Measurements from ENCODE around the gene SERP2.

SERP2 gene

DNA sequence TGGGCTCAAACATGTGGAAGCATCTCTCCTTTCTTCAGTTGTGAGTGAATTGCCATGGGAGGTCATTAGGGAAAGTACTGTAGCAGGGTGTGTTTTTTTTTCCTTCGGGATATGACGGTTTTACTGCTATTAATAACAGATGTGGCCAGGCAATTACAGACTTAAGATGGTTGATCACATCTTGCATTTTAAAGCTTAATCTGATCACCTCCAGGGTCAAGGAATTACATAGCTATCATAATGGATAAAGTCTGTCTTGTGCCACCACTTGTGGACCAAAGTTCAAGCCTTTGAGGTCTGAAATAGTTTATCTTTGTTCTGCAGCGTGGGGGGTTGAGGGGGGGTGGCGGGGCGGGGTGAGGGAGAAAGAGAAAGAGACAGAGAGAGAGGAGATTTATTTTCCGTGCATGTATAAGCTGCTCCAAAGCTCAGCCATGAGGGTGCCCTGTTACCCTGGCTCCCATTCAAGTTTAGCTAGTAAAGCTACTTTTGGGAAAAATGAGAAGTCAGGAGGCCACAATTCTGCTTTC, 5.5 kb upstream of the SERP2 start:
- CTCF ChIA-PET: interaction anchor here (0.8 kb wide), 1 partner anchor 177 kb away, joined by 3 read pairs; no protein-coding TSS in a partner anchor
- POLR2A ChIA-PET: interaction anchor here (0.7 to 2.0 kb wide), 3 partner anchors 11 to 68 kb away, joined by 3 to 6 read pairs (median 3); no protein-coding TSS in a partner anchor
- DNase-seq (ENCODE audit: extremely low spot score): no peak
- no peak for TF ChIP-seq SUZ12 (IDR thresholded peaks at IDR 0.05)
- TF ChIP-seq LEF1 (IDR thresholded peaks at IDR 0.05; ENCODE audit: borderline replicate concordance): no peak
- no peak for TF ChIP-seq FOXM1 (IDR thresholded peaks at IDR 0.05; ENCODE audit: borderline replicate concordance)
- no peak for TF ChIP-seq NFRKB (IDR thresholded peaks at IDR 0.05)
- TF ChIP-seq ELF4 (IDR thresholded peaks at IDR 0.05): no peak
- no peak for TF ChIP-seq TARDBP (IDR thresholded peaks at IDR 0.05)
- TF ChIP-seq, protein P1, sequence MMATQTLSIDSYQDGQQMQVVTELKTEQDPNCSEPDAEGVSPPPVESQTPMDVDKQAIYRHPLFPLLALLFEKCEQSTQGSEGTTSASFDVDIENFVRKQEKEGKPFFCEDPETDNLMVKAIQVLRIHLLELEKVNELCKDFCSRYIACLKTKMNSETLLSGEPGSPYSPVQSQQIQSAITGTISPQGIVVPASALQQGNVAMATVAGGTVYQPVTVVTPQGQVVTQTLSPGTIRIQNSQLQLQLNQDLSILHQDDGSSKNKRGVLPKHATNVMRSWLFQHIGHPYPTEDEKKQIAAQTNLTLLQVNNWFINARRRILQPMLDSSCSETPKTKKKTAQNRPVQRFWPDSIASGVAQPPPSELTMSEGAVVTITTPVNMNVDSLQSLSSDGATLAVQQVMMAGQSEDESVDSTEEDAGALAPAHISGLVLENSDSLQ (IDR thresholded peaks at IDR 0.05): no peak
- TF ChIP-seq FOXK2 (IDR thresholded peaks at IDR 0.05): no peak
- TF ChIP-seq BHLHE40 (IDR thresholded peaks at IDR 0.05; ENCODE audit: borderline replicate concordance): no peak

DNA sequence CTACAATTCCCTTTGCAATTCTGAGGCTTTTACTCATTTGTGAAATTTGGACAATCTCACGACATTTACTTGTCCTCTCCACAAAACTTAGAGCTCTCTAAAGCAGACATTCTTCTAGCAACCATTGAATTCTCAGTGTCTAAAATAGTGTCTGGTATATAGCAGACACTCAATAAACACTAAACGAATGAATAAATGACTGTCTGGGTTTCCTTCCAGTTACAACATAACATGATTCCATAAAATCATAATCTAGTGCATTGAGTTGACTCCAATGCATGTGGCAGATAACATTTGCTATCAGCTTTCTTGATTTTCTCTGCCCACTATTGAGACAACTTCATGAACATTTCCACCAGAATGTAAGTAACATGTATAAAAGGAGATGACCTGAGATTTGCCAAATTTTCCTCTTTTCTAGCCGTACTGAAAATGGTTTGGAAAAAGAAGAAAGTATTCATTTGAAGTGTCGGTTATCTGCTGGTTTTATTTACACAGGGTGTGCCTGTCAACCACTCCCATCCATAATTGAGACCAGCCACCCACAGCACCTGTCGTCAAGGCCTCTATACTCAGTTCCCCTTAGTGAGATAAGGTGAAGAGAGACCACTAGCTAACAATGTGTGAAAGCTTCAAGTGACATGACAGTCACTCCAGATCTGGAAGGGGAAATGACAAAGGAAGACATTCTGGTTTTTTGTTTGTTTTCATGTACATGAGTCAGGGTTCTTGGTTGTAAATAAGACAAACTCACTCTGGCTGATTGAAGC, 4.8 kb upstream of the SERP2 start:
- ChIA-PET POLR2A (interaction anchor here (1.0 to 2.0 kb wide), 2 partner anchors 22 to 68 kb away, joined by 3 to 6 read pairs; no protein-coding TSS in a partner anchor), CTCF (interaction anchor here (0.8 kb wide), 1 partner anchor 178 kb away, joined by 3 read pairs; no protein-coding TSS in a partner anchor)
- DNase-seq (ENCODE audit: extremely low spot score): no peak
- no peak for TF ChIP-seq LEF1 (IDR thresholded peaks at IDR 0.05; ENCODE audit: borderline replicate concordance)
- no peak for TF ChIP-seq FOXM1 (IDR thresholded peaks at IDR 0.05; ENCODE audit: borderline replicate concordance)
- no peak for TF ChIP-seq CTBP1 (IDR thresholded peaks at IDR 0.05; ENCODE audit: borderline replicate concordance)
- TF ChIP-seq ELF4 (IDR thresholded peaks at IDR 0.05): no peak
- TF ChIP-seq L3MBTL2 (conservative IDR thresholded peaks at IDR 0.05): no peak
- TF ChIP-seq HDGF (IDR thresholded peaks at IDR 0.05; ENCODE audit: borderline replicate concordance): no peak
- no peak for TF ChIP-seq SUZ12 (IDR thresholded peaks at IDR 0.05)
- TF ChIP-seq, protein P1 (IDR thresholded peaks at IDR 0.05): no peak
- no peak for TF ChIP-seq FOXA1 (IDR thresholded peaks at IDR 0.05)
- TF ChIP-seq SP1 (IDR thresholded peaks at IDR 0.05): no peak
- TF ChIP-seq ZNF384 (IDR thresholded peaks at IDR 0.05): no peak
- no peak for TF ChIP-seq TARDBP (IDR thresholded peaks at IDR 0.05)
- no peak for TF ChIP-seq NFRKB (IDR thresholded peaks at IDR 0.05)
- TF ChIP-seq FOXK2 (IDR thresholded peaks at IDR 0.05): no peak

DNA sequence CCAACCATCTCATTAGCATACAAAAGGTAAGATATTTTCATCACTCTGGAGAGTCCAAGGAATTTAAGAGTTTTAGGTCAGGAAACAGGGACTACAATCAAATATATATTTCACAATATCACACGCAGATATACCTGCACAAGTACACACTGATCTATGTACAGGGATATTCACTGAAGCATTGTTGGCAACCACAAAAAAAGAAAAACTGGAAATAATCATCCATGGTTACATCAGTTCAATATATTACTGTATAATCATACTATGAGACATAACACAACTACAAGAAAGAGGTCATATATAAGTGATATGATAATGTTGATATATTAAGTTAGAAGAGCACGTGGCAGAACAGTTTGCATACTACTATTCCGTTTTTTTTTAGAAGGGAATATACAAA, 2.2 kb upstream of the SERP2 start:
- DNase-seq (ENCODE audit: extremely low spot score): no peak
- no peak for TF ChIP-seq FOXA1 (IDR thresholded peaks at IDR 0.05)
- no peak for TF ChIP-seq ARNT (IDR thresholded peaks at IDR 0.05)
- ChIA-PET CTCF (no interaction called here), POLR2A (no interaction called here)

DNA sequence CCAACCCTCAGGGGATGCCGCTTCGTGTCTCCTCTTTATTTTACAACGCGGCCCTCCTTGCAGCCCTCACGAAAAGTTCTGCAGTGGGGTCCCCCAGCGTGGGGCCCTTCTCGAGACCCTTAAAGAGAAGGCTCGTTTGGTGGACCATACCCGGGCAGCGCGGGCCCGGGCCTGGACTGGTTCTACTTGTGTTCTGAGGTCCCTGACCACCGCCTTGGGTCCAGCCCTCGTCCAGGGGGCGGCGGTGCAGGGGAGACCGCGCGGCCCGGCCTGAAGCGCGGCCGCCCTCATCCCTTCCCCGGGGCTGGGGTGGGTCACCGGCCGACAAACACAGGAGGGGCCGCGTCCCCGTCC, 400 bp upstream of the SERP2 start:
- no peak for DNase-seq (ENCODE audit: extremely low spot score)
- TF ChIP-seq SP1 (IDR thresholded peaks at IDR 0.05): no peak
- TF ChIP-seq HDGF (IDR thresholded peaks at IDR 0.05; ENCODE audit: borderline replicate concordance): no peak
- TF ChIP-seq FOXK2 (IDR thresholded peaks at IDR 0.05): no peak
- ChIA-PET POLR2A (no interaction called here), CTCF (no interaction called here)

DNA sequence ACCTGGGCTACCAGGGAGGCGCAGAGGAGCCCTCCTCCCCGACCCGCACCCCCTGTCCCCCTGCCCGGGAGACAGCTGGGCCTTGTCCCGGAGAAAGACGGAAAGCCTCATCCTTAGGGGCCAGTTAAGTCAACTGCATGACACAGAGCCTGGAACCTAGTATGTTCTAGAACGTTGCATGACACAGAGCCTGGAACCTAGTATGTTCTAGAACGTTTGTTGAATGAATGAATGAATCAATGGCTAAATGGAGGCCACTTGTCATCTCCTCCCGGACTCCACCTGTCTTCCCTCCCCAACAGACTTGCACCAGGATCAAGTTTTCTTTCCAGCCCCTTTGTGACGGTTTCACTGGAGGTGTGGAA, 706 bp downstream of the SERP2 start:
- POLR2A ChIA-PET: interaction anchor here (2.9 kb wide), 1 partner anchor 63 kb away, joined by 7 read pairs; no protein-coding TSS in a partner anchor
- CTCF ChIA-PET: no interaction called here
- DNase-seq (ENCODE audit: extremely low spot score): no peak
- no peak for TF ChIP-seq SP1 (IDR thresholded peaks at IDR 0.05)
- TF ChIP-seq ARNT (IDR thresholded peaks at IDR 0.05): no peak
- TF ChIP-seq, protein P1 (IDR thresholded peaks at IDR 0.05): no peak
- no peak for TF ChIP-seq ELF4 (IDR thresholded peaks at IDR 0.05)
- no peak for TF ChIP-seq FOXM1 (IDR thresholded peaks at IDR 0.05; ENCODE audit: borderline replicate concordance)
- TF ChIP-seq FOXA1 (IDR thresholded peaks at IDR 0.05): no peak
- TF ChIP-seq SUZ12 (IDR thresholded peaks at IDR 0.05): no peak
- no peak for TF ChIP-seq LEF1 (IDR thresholded peaks at IDR 0.05; ENCODE audit: borderline replicate concordance)
- no peak for TF ChIP-seq BHLHE40 (IDR thresholded peaks at IDR 0.05; ENCODE audit: borderline replicate concordance)
- TF ChIP-seq FOXK2 (IDR thresholded peaks at IDR 0.05): no peak

DNA sequence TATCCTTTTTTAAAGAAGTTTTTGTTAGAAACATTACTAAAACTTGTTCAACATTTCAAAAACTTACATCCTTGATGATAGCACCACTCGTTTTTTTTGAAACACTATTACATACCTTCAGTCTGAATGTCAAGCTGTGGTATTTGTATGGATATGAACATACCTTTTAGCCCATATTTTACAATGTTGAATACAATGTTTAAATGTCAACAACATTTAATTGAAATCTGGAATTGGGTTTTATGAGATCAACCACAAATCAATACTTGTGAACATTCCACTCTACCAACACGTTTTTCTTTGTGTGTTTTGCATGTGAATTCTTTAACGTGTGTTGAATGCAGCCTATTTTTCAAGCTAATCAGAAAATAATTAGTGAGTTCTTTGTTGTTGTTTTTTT, 4.7 kb downstream of the SERP2 start:
- TF ChIP-seq NFRKB (IDR thresholded peaks at IDR 0.05) (no peak), CTBP1 (IDR thresholded peaks at IDR 0.05; ENCODE audit: borderline replicate concordance) (no peak), BHLHE40 (IDR thresholded peaks at IDR 0.05; ENCODE audit: borderline replicate concordance) (no peak)
- ChIA-PET CTCF (no interaction called here), POLR2A (no interaction called here)
- DNase-seq (ENCODE audit: extremely low spot score): no peak

DNA sequence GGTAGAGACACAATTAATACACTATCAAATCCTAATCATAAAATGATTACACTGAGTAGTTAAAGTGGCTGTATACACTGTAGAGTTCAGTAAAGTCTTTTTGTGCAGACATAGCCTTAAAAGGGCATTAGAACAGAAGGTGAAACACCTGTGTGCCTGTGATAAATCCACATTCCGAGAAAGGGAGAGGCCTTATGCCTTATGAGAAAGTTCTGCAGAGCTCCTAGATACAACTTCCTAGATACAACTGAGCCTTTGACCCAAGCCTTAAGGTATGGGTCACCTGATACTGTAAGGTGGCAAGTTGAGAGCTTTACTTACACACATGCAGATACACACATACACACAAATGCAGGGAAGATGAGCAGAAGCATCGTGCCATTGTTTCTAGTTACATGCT, 6.3 kb downstream of the SERP2 start:
- POLR2A ChIA-PET: no interaction called here
- CTCF ChIA-PET: no interaction called here
- TF ChIP-seq FOXA1 (IDR thresholded peaks at IDR 0.05) (no peak), SUZ12 (IDR thresholded peaks at IDR 0.05) (no peak), HDGF (IDR thresholded peaks at IDR 0.05; ENCODE audit: borderline replicate concordance) (no peak)
- DNase-seq (ENCODE audit: extremely low spot score): no peak

Measured in HEK293T (cell line).